HepG2 (cell line): ENCODE data around the gene MMP24OS. TPM values are rescaled to one million over a fixed set of nuclear protein-coding genes. Genes with fewer than 3 reads are reported as not detected.

Source experiments
- ATAC-seq: fragments of 200-7000 bp; cut with Tn5 transposase; 3 replicates; pipeline ENCODE4 v1.9.1; 2020; ENCODE audit warnings: mild to moderate bottlenecking, moderate library complexity
- BruUV-seq: library from RNA; stranded (reverse); fragments of 400-500 nt; replicated peaks from 2 replicates; lab custom pipeline; 2021; lab: Mats Ljungman, UMichigan
- CTCF ChIA-PET: fragments of 300-600 bp; formaldehyde crosslinking; extraction: SDS; loops from one replicate; lab custom pipeline; 2021; ENCODE audit warnings: low total read pairs, inconsistent platforms, low intra/inter-chr PET ratio; lab: Yijun Ruan, JAX
- POLR2A ChIA-PET: fragments of 350-600 bp; sonication (Branson Sonifier 250); formaldehyde crosslinking; loops from one replicate; lab custom pipeline; 2020; ENCODE audit warnings: antibody characterized with exemption, inconsistent platforms; lab: Yijun Ruan, JAX
- DNase-seq: peaks from one replicate; pipeline ENCODE4 v3.0.0-alpha.2; 2015; ENCODE audit warnings: low spot score
- FAIRE-seq: peaks from 3 replicates; lab custom pipeline; 2011; peaks lifted over from hg19 to GRCh38; lab: Jason Lieb, UNC
- H2AFZ ChIP-seq: one replicate; pipeline ENCODE4 v1.6.1; 2011; ENCODE audit warnings: low read length, inconsistent platforms
- H3K27ac ChIP-seq: fragments of 300-600 bp; 3 replicates; pipeline ENCODE4 v1.8.0; 2011; ENCODE audit warnings: mixed run types, mild to moderate bottlenecking, mixed read lengths, low read length, inconsistent platforms; ENCODE audit not compliant: insufficient read depth; ENCODE audit errors: extremely low read length
- H3K27me3 ChIP-seq, 2 experiments: fragments of 200-600 bp in 1 of 2; 2 replicates in 1 of 2; 3 replicates in 1 of 2; pipeline versions ENCODE4 v1.6.0 to v1.8.0; 2011; ENCODE audit warnings: low read length in 2 of 2, mild to moderate bottlenecking in 2 of 2, moderate library complexity in 2 of 2, inconsistent platforms in 1 of 2; ENCODE audit not compliant: insufficient read depth in 2 of 2, control insufficient read depth in 1 of 2
- H3K36me3 ChIP-seq, 2 experiments: fragments of 200-600 bp in 1 of 2; replicated peaks in 1 of 2; 2 replicates in 1 of 2; 3 replicates in 1 of 2; pipeline versions ENCODE4 v1.5.1 to v1.8.0; 2011; ENCODE audit warnings: low read length in 2 of 2, inconsistent platforms in 1 of 2; ENCODE audit not compliant: insufficient read depth in 2 of 2, control insufficient read depth in 1 of 2
- H3K4me1 ChIP-seq: 2 replicates; pipeline ENCODE4 v1.5.1; 2012; ENCODE audit warnings: low read length, inconsistent platforms; ENCODE audit not compliant: insufficient read depth
- H3K4me2 ChIP-seq: 2 replicates; pipeline ENCODE4 v1.6.0; 2011; ENCODE audit warnings: low read depth, low read length, inconsistent platforms
- H3K4me3 ChIP-seq, 3 experiments: fragments of 200-600 bp in 1 of 3; sonication (generic), shearing (Covaris generic) in 1 of 3; replicated peaks in 1 of 3; 2 replicates each; pipeline ENCODE4 v1.5.1; 2011 to 2016; ENCODE audit warnings: low read length in 3 of 3, inconsistent platforms in 2 of 3, low read depth in 2 of 3, mild to moderate bottlenecking in 2 of 3, control low read depth in 1 of 3, mixed read lengths in 1 of 3; ENCODE audit not compliant: insufficient read depth in 1 of 3
- H3K79me2 ChIP-seq: one replicate; pipeline ENCODE4 v1.6.1; 2011; ENCODE audit warnings: low read length, inconsistent platforms; ENCODE audit not compliant: insufficient read depth
- H3K9ac ChIP-seq: 2 replicates; pipeline ENCODE4 v1.6.0; 2011; ENCODE audit warnings: mild to moderate bottlenecking, low read depth, low read length, inconsistent platforms; ENCODE audit not compliant: insufficient read depth
- H3K9me3 ChIP-seq: 2 replicates; pipeline ENCODE4 v1.5.1; 2012; ENCODE audit warnings: mild to moderate bottlenecking, low read length
- H4K20me1 ChIP-seq: 2 replicates; pipeline ENCODE4 v1.6.0; 2011; ENCODE audit warnings: inconsistent platforms, mild to moderate bottlenecking, low read length, moderate library complexity; ENCODE audit not compliant: insufficient read depth
- BHLHE40 ChIP-seq: IDR thresholded peaks from 2 replicates; pipeline ENCODE4 v1.6.1; 2011; ENCODE audit warnings: low read length, improper control_type of control experiment
- DPF2 ChIP-seq: sonication (generic); formaldehyde crosslinking; IDR thresholded peaks from 2 replicates; pipeline ENCODE4 v1.4.0; 2020; ENCODE audit warnings: mild to moderate bottlenecking, low read depth, missing genetic modification reagents, borderline replicate concordance
- GATA4 ChIP-seq: sonication (generic); IDR thresholded peaks from 2 replicates; pipeline ENCODE4 v1.6.1; 2016; ENCODE audit warnings: antibody characterized with exemption, low read depth, borderline replicate concordance
- HMG20A ChIP-seq: IDR thresholded peaks from 2 replicates; pipeline ENCODE4 v1.6.1; 2016; ENCODE audit warnings: borderline replicate concordance
- RXRA ChIP-seq: sonication (generic); formaldehyde crosslinking; IDR thresholded peaks from 2 replicates; pipeline ENCODE4 v1.5.1; 2020; ENCODE audit warnings: missing genetic modification reagents
- SUZ12 ChIP-seq: fragments of 150-350 bp; IDR thresholded peaks from 2 replicates; pipeline ENCODE4 v1.6.1; 2014; ENCODE audit warnings: low read depth, low read length
- TCF7 ChIP-seq: sonication (generic); IDR thresholded peaks from 2 replicates; pipeline ENCODE4 v1.6.1; 2016; ENCODE audit warnings: antibody characterized with exemption, low read depth
- XRCC5 ChIP-seq: fragments of 200-400 bp; formaldehyde crosslinking; optimal IDR thresholded peaks from 2 replicates; pipeline ENCODE3; 2017; ENCODE audit warnings: mild to moderate bottlenecking, low read length
- ZNF329 ChIP-seq: sonication (generic); formaldehyde crosslinking; IDR thresholded peaks from 2 replicates; pipeline ENCODE4 v1.9.0; 2021; ENCODE audit warnings: low read depth, mild to moderate bottlenecking, missing genetic modification reagents
- ZNF607 ChIP-seq: sonication (generic); formaldehyde crosslinking; IDR thresholded peaks from 2 replicates; pipeline ENCODE4 v1.5.1; 2020; ENCODE audit warnings: missing genetic modification reagents, mild to moderate bottlenecking, borderline replicate concordance
- ZNF629 ChIP-seq: sonication (generic); formaldehyde crosslinking; conservative IDR thresholded peaks from 2 replicates; pipeline ENCODE4 v1.5.0; 2020; ENCODE audit warnings: missing genetic modification reagents
- ZNF879 ChIP-seq: sonication (generic); formaldehyde crosslinking; IDR thresholded peaks from 2 replicates; pipeline ENCODE4 v1.8.1; 2023; ENCODE audit warnings: missing genetic modification reagents
- WGBS: methylation state at CpG from one replicate; pipeline ENCODE4 v1.1.6; 2017; ENCODE audit warnings: low lambda C conversion rate; 5-methylcytosine and 5-hydroxymethylcytosine counted together
- in situ Hi-C: cut with HindIII; loops from 2 replicates; pipeline ENCODE4 v1.10.0; 2017; ENCODE audit warnings: low pct_unique_long_range_greater_than_20kb; ENCODE audit not compliant: extremely low pct_ligation_motif_present
- intact Hi-C: fragments of 100-400 bp; cut with micrococcal nuclease; formaldehyde crosslinking; loops from one replicate; pipeline ENCODE4 v1.10.0; 2022; ENCODE audit not compliant: unreplicated experiment
- polyA plus RNA-seq, 8 experiments: library from polyadenylated mRNA; depleted of rRNA in 3 of 8; stranded (reverse) in 7 of 8; unstranded in 1 of 8; fragments of >200 nt; fragmentation: Illumina TruSeq in 4 of 8; extraction: Trizol in 4 of 8; gene quantifications; 2 replicates each; pipeline versions ENCODE4 v1.2.1 to v1.2.3, GENCODE V29; 2011 to 2016; ENCODE audit warnings: low read depth in 4 of 8, missing spikeins in 1 of 8, mixed read lengths in 1 of 8; ENCODE audit not compliant: insufficient read depth in 1 of 8
- total RNA-seq, 5 experiments: library from RNA; depleted of rRNA; stranded (reverse); fragments of >200 nt; fragmentation: Illumina TruSeq; extraction: Trizol; gene quantifications; 2 replicates each; pipeline ENCODE4 v1.2.3, GENCODE V29; 2016; ENCODE audit warnings: low read depth in 1 of 5
- TF ChIP-seq, protein P1 (sequence below): sonication (generic); formaldehyde crosslinking; IDR thresholded peaks from 2 replicates; pipeline ENCODE4 v1.4.0; 2020; ENCODE audit warnings: missing genetic modification reagents, borderline replicate concordance
- TF ChIP-seq, protein P2 (sequence below): sonication (generic); formaldehyde crosslinking; IDR thresholded peaks from 2 replicates; pipeline ENCODE4 v1.5.0; 2020; ENCODE audit warnings: missing genetic modification reagents
- TF ChIP-seq, protein P3 (sequence below): sonication (generic); formaldehyde crosslinking; IDR thresholded peaks from 2 replicates; pipeline ENCODE4 v1.5.0; 2020; ENCODE audit warnings: missing genetic modification reagents

Gene MMP24OS
- total and polyA plus RNA-seq, 2 of the 13 experiments (the other 11 are each of a cell fraction or from before 2014, with no cell fraction given), result 6.0 to 8.5 TPM

DNA sequence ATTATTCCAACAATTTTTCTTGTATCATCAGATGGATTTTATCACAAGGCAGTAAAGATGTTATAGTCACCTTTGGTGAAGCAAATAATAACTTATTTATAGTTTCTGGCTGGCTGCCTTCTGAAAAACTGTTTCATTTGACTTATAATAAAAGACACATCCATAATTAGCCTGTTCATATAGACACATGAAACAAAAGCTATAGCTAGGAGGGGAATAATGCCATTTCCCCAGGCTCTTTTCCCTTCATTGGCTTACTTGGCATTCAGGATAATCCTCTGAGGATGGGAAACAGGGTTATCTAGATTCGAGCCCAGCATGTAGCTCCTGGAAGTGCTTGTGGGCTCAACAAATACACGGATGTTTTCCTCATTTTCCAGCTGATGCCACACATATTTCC, 33.9 kb downstream of the MMP24OS start:
- no TSS peak for BruUV-seq
- 12% methylated on average over 2 of the region's 2 CpGs for WGBS
- H3K4me2 ChIP-seq, result no peak overlapping the region

DNA sequence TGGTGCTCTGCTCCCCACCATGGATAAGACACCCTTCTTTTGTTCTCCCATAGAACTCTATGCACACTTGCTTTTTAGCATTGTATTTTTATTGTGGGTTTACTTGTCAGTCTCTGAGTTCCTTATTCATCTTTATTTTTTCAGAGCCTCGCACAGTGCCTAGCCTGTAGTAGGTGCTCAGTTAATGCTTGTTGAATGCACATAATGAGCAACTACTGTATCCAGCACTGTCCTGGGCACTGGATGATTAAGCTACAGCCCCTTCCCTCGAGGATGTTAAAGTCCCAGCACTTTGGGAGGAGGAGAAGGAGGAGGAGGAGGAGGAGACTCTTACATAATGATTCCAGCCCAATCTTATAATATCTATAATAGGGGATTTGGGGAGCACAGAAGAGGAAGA, 34.6 kb downstream of the MMP24OS start:
- no TSS peak for BruUV-seq
- no peak overlapping the region for H3K9ac ChIP-seq
- ATAC-seq (no peak), DNase-seq (no peak), FAIRE-seq (no peak)
- no peak overlapping the region for H3K4me3 ChIP-seq
- peaks cover 7% of the 10 kb centered on the region for H3K4me1 ChIP-seq
- 16% methylated on average over 2 of the region's 2 CpGs for WGBS
- in situ Hi-C loops (no loop called here), intact Hi-C loops (no loop called here)
- H3K4me2 ChIP-seq, result no peak overlapping the region
- H3K79me2 ChIP-seq, result no peaks in the 10 kb centered on the region
- no peaks in the 10 kb centered on the region for H3K36me3 ChIP-seq
- no peaks in the 10 kb centered on the region for H4K20me1 ChIP-seq
- H3K27me3 ChIP-seq, result peaks cover 3 to 10% of the 10 kb centered on the region in 2 experiments; a peak in 1 of 5 replicates
- POLR2A ChIA-PET, result interaction anchor here (0.5 kb wide), 1 partner anchor 18 kb away, joined by 4 read pairs; no protein-coding TSS in a partner anchor
- H3K27ac ChIP-seq, result no peak overlapping the region
- CTCF ChIA-PET, result no interaction called here
- H2AFZ ChIP-seq, result no peak overlapping the region
- no peaks in the 10 kb centered on the region for H3K9me3 ChIP-seq
- no peak for TF ChIP-seq DPF2
- TF ChIP-seq TCF7, result no peak
- no peak for TF ChIP-seq RXRA (CRISPR knock-in tag)
- TF ChIP-seq ZNF607, result no peak
- TF ChIP-seq, protein P1, sequence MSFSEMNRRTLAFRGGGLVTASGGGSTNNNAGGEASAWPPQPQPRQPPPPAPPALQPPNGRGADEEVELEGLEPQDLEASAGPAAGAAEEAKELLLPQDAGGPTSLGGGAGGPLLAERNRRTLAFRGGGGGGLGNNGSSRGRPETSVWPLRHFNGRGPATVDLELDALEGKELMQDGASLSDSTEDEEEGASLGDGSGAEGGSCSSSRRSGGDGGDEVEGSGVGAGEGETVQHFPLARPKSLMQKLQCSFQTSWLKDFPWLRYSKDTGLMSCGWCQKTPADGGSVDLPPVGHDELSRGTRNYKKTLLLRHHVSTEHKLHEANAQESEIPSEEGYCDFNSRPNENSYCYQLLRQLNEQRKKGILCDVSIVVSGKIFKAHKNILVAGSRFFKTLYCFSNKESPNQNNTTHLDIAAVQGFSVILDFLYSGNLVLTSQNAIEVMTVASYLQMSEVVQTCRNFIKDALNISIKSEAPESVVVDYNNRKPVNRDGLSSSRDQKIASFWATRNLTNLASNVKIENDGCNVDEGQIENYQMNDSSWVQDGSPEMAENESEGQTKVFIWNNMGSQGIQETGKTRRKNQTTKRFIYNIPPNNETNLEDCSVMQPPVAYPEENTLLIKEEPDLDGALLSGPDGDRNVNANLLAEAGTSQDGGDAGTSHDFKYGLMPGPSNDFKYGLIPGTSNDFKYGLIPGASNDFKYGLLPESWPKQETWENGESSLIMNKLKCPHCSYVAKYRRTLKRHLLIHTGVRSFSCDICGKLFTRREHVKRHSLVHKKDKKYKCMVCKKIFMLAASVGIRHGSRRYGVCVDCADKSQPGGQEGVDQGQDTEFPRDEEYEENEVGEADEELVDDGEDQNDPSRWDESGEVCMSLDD (CRISPR knock-in tag), result no peak
- TF ChIP-seq, protein P2, sequence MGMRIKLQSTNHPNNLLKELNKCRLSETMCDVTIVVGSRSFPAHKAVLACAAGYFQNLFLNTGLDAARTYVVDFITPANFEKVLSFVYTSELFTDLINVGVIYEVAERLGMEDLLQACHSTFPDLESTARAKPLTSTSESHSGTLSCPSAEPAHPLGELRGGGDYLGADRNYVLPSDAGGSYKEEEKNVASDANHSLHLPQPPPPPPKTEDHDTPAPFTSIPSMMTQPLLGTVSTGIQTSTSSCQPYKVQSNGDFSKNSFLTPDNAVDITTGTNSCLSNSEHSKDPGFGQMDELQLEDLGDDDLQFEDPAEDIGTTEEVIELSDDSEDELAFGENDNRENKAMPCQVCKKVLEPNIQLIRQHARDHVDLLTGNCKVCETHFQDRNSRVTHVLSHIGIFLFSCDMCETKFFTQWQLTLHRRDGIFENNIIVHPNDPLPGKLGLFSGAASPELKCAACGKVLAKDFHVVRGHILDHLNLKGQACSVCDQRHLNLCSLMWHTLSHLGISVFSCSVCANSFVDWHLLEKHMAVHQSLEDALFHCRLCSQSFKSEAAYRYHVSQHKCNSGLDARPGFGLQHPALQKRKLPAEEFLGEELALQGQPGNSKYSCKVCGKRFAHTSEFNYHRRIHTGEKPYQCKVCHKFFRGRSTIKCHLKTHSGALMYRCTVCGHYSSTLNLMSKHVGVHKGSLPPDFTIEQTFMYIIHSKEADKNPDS (CRISPR knock-in tag), result no peak
- no peak for TF ChIP-seq BHLHE40
- no peak for TF ChIP-seq ZNF329
- TF ChIP-seq XRCC5, result no peak

More for the DNA sequence above, 33.9 kb downstream of the MMP24OS start:
- Histone ChIP-seq H3K27ac (no peak overlapping the region), H3K79me2 (no peaks in the 10 kb centered on the region), H3K9me3 (no peaks in the 10 kb centered on the region), H3K4me1 (peaks cover 7% of the 10 kb centered on the region), H3K36me3 (no peaks in the 10 kb centered on the region), H4K20me1 (no peaks in the 10 kb centered on the region), H2AFZ (no peak overlapping the region), H3K27me3 (peaks cover 0 to 10% of the 10 kb centered on the region in 2 experiments; a peak in 1 of 5 replicates), H3K9ac (no peak overlapping the region), H3K4me3 (no peak overlapping the region)
- intact Hi-C loops (no loop called here), in situ Hi-C loops (no loop called here)
- ChIA-PET CTCF (no interaction called here), POLR2A (interaction anchor here (0.5 kb wide), 1 partner anchor 17 kb away, joined by 4 read pairs; no protein-coding TSS in a partner anchor)
- ATAC-seq (no peak), FAIRE-seq (no peak), DNase-seq (no peak)
- TF ChIP-seq ZNF629 (no peak), SUZ12 (no peak), HMG20A (CRISPR knock-in tag) (no peak), GATA4 (no peak), ZNF879 (CRISPR knock-in tag) (no peak)
- TF ChIP-seq, protein P3, sequence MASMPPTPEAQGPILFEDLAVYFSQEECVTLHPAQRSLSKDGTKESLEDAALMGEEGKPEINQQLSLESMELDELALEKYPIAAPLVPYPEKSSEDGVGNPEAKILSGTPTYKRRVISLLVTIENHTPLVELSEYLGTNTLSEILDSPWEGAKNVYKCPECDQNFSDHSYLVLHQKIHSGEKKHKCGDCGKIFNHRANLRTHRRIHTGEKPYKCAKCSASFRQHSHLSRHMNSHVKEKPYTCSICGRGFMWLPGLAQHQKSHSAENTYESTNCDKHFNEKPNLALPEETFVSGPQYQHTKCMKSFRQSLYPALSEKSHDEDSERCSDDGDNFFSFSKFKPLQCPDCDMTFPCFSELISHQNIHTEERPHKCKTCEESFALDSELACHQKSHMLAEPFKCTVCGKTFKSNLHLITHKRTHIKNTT (CRISPR knock-in tag), result no peak
